K562 (cell line): ENCODE measurements around the gene ECT2. TPM values are rescaled to one million over a fixed set of nuclear protein-coding genes. Genes with fewer than 3 reads are reported as not detected.

Experiments used
- CC2D1A ChIP-seq: fragments of 450-650 bp; IDR thresholded peaks from 2 replicates; pipeline ENCODE4 v1.6.1; 2017; ENCODE audit warnings: mild to moderate bottlenecking
- CHCHD3 ChIP-seq: fragments of 250-450 bp; sonication (Bioruptor Pico); IDR thresholded peaks from 2 replicates; pipeline ENCODE4 v2.1.2; 2022; ENCODE audit warnings: mild to moderate bottlenecking
- CREM ChIP-seq: IDR thresholded peaks from 2 replicates; pipeline ENCODE4 v1.6.1; 2014; ENCODE audit warnings: antibody characterized with exemption, low read depth
- E2F3 ChIP-seq: fragments of 250-450 bp; sonication (Bioruptor Pico); IDR thresholded peaks from 2 replicates; pipeline ENCODE4 v1.4.0; 2020; ENCODE audit warnings: mild to moderate bottlenecking
- FOXP4 ChIP-seq: sonication (generic); formaldehyde crosslinking; IDR thresholded peaks from 2 replicates; pipeline ENCODE4 v1.8.0; 2022; ENCODE audit warnings: mild to moderate bottlenecking, missing genetic modification reagents, borderline replicate concordance
- GABPB1 ChIP-seq: sonication (generic); formaldehyde crosslinking; IDR thresholded peaks from 2 replicates; pipeline ENCODE4 v1.8.0; 2022; ENCODE audit warnings: mild to moderate bottlenecking, missing genetic modification reagents
- GATAD2A ChIP-seq: fragments of 450-650 bp; IDR thresholded peaks from 2 replicates; pipeline ENCODE4 v1.6.1; 2017
- GTF2F1 ChIP-seq: IDR thresholded peaks from 2 replicates; pipeline ENCODE4 v1.6.1; 2011; ENCODE audit warnings: low read depth, low read length, improper control_type of control experiment
- IRF9 ChIP-seq: fragments of 450-650 bp; IDR thresholded peaks from 2 replicates; pipeline ENCODE4 v1.6.1; 2016; ENCODE audit warnings: missing biosample characterization, missing genetic modification characterization
- L3MBTL2 ChIP-seq: fragments of 450-650 bp; IDR thresholded peaks from 2 replicates; pipeline ENCODE4 v1.6.1; 2016; ENCODE audit warnings: mild to moderate bottlenecking, moderate library complexity
- MAFF ChIP-seq: IDR thresholded peaks from 2 replicates; pipeline ENCODE4 v1.6.1; 2012; ENCODE audit warnings: low read length, improper control_type of control experiment
- MAX ChIP-seq: sonication (generic); formaldehyde crosslinking; IDR thresholded peaks from 2 replicates; pipeline ENCODE4 v1.9.0; 2022; ENCODE audit warnings: mild to moderate bottlenecking, missing genetic modification reagents
- MED1 ChIP-seq: sonication (generic); formaldehyde crosslinking; IDR thresholded peaks from 2 replicates; pipeline ENCODE4 v1.8.1; 2023; ENCODE audit warnings: missing genetic modification reagents, borderline replicate concordance
- NFATC3 ChIP-seq: fragments of 450-650 bp; IDR thresholded peaks from 2 replicates; pipeline ENCODE4 v1.6.1; 2017; ENCODE audit warnings: mild to moderate bottlenecking
- NFYB ChIP-seq: IDR thresholded peaks from 2 replicates; pipeline ENCODE4 v1.6.1; 2011; ENCODE audit warnings: mild to moderate bottlenecking, moderate library complexity; ENCODE audit not compliant: insufficient read length; ENCODE audit errors: extremely low read depth
- NRF1 ChIP-seq, 2 experiments: fragments of 450-650 bp; IDR thresholded peaks in 1 of 2; conservative IDR thresholded peaks in 1 of 2; 2 replicates each; pipeline ENCODE4 v1.6.1; 2014; ENCODE audit warnings: mild to moderate bottlenecking in 2 of 2
- SMARCA4 ChIP-seq: fragments of 450-650 bp; IDR thresholded peaks from 2 replicates; pipeline ENCODE4 v1.6.1; 2016
- SNAPC5 ChIP-seq: fragments of 250-450 bp; sonication (Bioruptor Pico); IDR thresholded peaks from 2 replicates; pipeline ENCODE4 v1.8.0; 2021; ENCODE audit warnings: moderate library complexity, mild to moderate bottlenecking, inconsistent platforms
- SPI1 ChIP-seq: IDR thresholded peaks from 2 replicates; pipeline ENCODE4 v1.6.1; 2011; ENCODE audit warnings: low read depth, low read length, control low read depth, borderline replicate concordance
- TEAD1 ChIP-seq, 2 experiments: fragments of 450-650 bp in 1 of 2; sonication (generic) in 1 of 2; formaldehyde crosslinking; IDR thresholded peaks; 2 replicates each; pipeline versions ENCODE4 v1.4.0 to v1.8.0; 2020 to 2022; ENCODE audit warnings: mild to moderate bottlenecking in 2 of 2, missing genetic modification reagents in 1 of 2
- XRCC5 ChIP-seq: fragments of 200-400 bp; formaldehyde crosslinking; IDR thresholded peaks from 2 replicates; pipeline ENCODE4 v1.6.1; 2017; ENCODE audit warnings: low read depth, mild to moderate bottlenecking, low read length
- ZKSCAN8 ChIP-seq: fragments of 200-800 bp; sonication (Bioruptor generic); IDR thresholded peaks from 2 replicates; pipeline ENCODE4 v1.6.1; 2016; ENCODE audit warnings: missing genetic modification characterization, missing compliant biosample characterization
- ZNF395 ChIP-seq: fragments of 200-800 bp; sonication (Bioruptor generic); IDR thresholded peaks from 2 replicates; pipeline ENCODE4 v1.6.1; 2017; ENCODE audit warnings: missing genetic modification characterization, missing compliant biosample characterization
- polyA plus RNA-seq, 8 experiments: library from polyadenylated mRNA; depleted of rRNA in 4 of 8; stranded (reverse) in 5 of 8; unstranded in 3 of 8; fragments of >200 nt; fragmentation: Nextera tagmentation in 2 of 8; fragmentation: Illumina TruSeq in 1 of 8; extraction: Ambion mirVana in 2 of 8; extraction: Trizol in 1 of 8; gene quantifications; 2 replicates each; pipeline versions ENCODE4 v1.2.1 to v1.2.3, GENCODE V29; 2011 to 2014; ENCODE audit warnings: inconsistent platforms in 1 of 8, missing spikeins in 1 of 8
- total RNA-seq, 7 experiments: library from RNA; depleted of rRNA in 6 of 7; stranded (reverse); fragments of >200 nt in 6 of 7; fragmentation: Illumina TruSeq in 2 of 7; extraction: Trizol in 2 of 7; gene quantifications; 2 replicates each; pipeline versions ENCODE4 v1.2.1 to v1.2.3, GENCODE V29; 2011 to 2021; ENCODE audit warnings: low replicate concordance in 1 of 7

ECT2 gene
- total and polyA plus RNA-seq, 9 of the 15 experiments (the other 6 are each of a cell fraction or from before 2014, with no cell fraction given) = 19.0 to 53.0 (median 36.5) TPM

GRCh38 chr3:172710664-172711453, 39.7 kb upstream of the ECT2 start, which contains the start of gene NCEH1 (continued):
- TF ChIP-seq FOXP4 (CRISPR knock-in tag) (peak; percentile 62; the same call in 1 of the 2 replicates), CREM (peak; percentile 74), MAFF (no peak), XRCC5 (peak; percentile 56; the same call in 1 of the 2 replicates), SNAPC5 (CRISPR knock-in tag) (no peak), IRF9 (tag) (peak; percentile 52), GTF2F1 (0 out of 2 replicates have a peak, but pooled peaks have one; percentile 53), GABPB1 (peak; percentile 67), CHCHD3 (CRISPR knock-in tag) (no peak), NFATC3 (no peak), MAX (peak; percentile 56; the same call in 1 of the 2 replicates), CC2D1A (peak; percentile 73; the same call in 1 of the 2 replicates), L3MBTL2 (0 out of 2 replicates have a peak, but pooled peaks have one; percentile 44), GATAD2A (no peak), MED1 (CRISPR knock-in tag) (no peak), SMARCA4 (no peak), ZKSCAN8 (CRISPR knock-in tag) (no peak), E2F3 (CRISPR knock-in tag) (no peak), NFYB (peak; percentile 31), ZNF395 (CRISPR knock-in tag) (0 out of 2 replicates have a peak, but pooled peaks have one; percentile 34), TEAD1 (CRISPR knock-in tag; IDR thresholded peaks at IDR 0.05) (peak; percentile 47 to 57; a peak in 2 of 4 replicates), NRF1 (conservative IDR thresholded peaks at IDR 0.05 in 1 of 2, IDR thresholded peaks at IDR 0.05 in 1 of 2) (peak; percentile 77 to 83), SPI1 (peak; percentile 92)
